ENCODE measurements around the gene BTNL8.
A peak's percentile ranks its signal among the peaks of the same experiment; 100 is the strongest.
"Not testable (repeated sequence)": the region's sequence is repeated elsewhere in the genome, so short reads cannot be mapped to it uniquely, and the experiment has no call there.

BTNL8 gene

GRCh38 chr5:180875860-180876426, 23.0 kb upstream of the BTNL8 start:
- DNase-seq = no peak

GRCh38 chr5:180885845-180886529, 13.0 kb upstream of the BTNL8 start:
- not testable (repeated sequence) for DNase-seq

- DNase-seq = no peak
These were observed 9.6 kb upstream of the BTNL8 start for GRCh38 chr5:180889381-180889780.

GRCh38 chr5:180895330-180895729, 3.6 kb upstream of the BTNL8 start:
- DNase-seq = not testable (repeated sequence)

- no peak for DNase-seq
These were observed 1.2 kb downstream of the BTNL8 start for GRCh38 chr5:180900178-180900577.

GRCh38 chr5:180901319-180902009, 2.5 kb downstream of the BTNL8 start:
- DNase-seq = no peak

- no peak for DNase-seq
These were observed 9.4 kb downstream of the BTNL8 start for GRCh38 chr5:180908400-180908799.

GRCh38 chr5:180908998-180909731, 10.2 kb downstream of the BTNL8 start:
- DNase-seq = no peak

- no peak for DNase-seq
These were observed 10.8 kb downstream of the BTNL8 start for GRCh38 chr5:180909782-180910181.

GRCh38 chr5:180910182-180910581, 11.2 kb downstream of the BTNL8 start:
- DNase-seq = no peak

GRCh38 chr5:180910735-180911134, 11.8 kb downstream of the BTNL8 start:
- DNase-seq = no peak

- DNase-seq = no peak
These were observed 15.7 kb downstream of the BTNL8 start for GRCh38 chr5:180914646-180915045.

- no peak for DNase-seq
These were observed 17.0 kb downstream of the BTNL8 start for GRCh38 chr5:180915924-180916323.

GRCh38 chr5:180918380-180918779, 19.4 kb downstream of the BTNL8 start:
- DNase-seq = no peak

GRCh38 chr5:180920710-180921109, 21.8 kb downstream of the BTNL8 start:
- no peak for DNase-seq

- DNase-seq = no peak
These were observed 24.0 kb downstream of the BTNL8 start for GRCh38 chr5:180922932-180923331.

- no peak for DNase-seq
These were observed 33.7 kb downstream of the BTNL8 start for GRCh38 chr5:180932660-180933059.

- DNase-seq = no peak
These were observed 36.2 kb downstream of the BTNL8 start for GRCh38 chr5:180935203-180935602.

- DNase-seq = no peak
These were observed 39.3 kb downstream of the BTNL8 start for GRCh38 chr5:180938294-180938693.

- peak; percentile 42 for DNase-seq
These were observed 51.5 kb downstream of the BTNL8 start for GRCh38 chr5:180950291-180950949.

GRCh38 chr5:180959661-180960060, 60.7 kb downstream of the BTNL8 start:
- DNase-seq = no peak

GRCh38 chr5:180960209-180960608, 61.2 kb downstream of the BTNL8 start:
- DNase-seq = no peak

GRCh38 chr5:180969406-180969805, 70.4 kb downstream of the BTNL8 start:
- no peak for DNase-seq
